Measurements from ENCODE around the gene PLA2G2F. TPM values are rescaled to one million over a fixed set of nuclear protein-coding genes. Genes with fewer than 3 reads are reported as not detected.

PLA2G2F gene
- total and polyA plus RNA-seq, 9 of the 15 experiments (the other 6 are each of a cell fraction or from before 2014, with no cell fraction given), result not detected

DNA sequence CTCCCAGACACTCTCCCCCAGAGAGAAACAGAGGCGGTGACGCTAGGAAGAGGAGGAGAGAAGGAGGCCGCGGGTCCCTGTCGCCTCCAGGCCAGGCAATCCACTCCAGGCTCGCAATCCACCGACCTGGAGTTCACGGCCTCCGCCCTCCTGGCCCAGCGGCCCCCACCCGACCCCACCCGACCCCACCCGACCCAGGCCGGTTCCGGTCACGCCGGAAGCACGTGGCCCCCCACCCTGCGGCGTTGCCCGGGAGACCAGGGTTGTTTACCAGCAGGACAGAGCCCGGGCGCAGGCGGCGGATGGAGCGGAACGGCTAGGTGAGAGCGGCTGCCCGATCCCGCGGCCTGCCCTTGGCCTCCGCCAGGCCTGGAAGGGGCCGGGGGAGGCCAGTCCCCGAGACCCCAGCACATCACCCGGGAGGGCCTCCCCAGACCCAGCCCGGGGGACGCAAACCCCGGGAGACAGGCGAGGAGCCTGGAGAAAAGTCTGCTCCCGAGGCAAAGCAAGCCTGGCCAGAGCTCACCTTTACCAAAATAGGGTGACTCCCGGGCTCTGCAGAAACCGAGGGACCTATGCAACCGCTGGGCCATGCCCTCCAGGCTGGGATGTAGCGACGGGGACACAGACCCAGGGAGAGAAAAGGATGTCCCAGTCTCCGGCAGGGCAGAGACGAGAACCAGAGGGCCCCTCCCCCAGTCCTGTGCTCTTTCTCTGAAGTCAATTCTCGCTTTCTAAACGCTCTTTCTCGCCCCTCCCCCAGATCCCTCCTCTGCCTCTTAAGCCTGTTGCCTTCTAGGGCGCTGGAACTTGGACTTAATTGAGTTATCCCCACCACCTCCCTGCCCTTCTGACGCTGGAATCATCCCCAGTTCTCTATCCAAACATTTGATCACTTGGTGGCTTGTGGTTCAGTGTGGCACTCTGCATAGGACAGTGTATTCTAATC, 47.0 kb downstream of the PLA2G2F start, which contains the start of the genes PLA2G2C and UBXN10 (continued):
- TF ChIP-seq, protein P1, sequence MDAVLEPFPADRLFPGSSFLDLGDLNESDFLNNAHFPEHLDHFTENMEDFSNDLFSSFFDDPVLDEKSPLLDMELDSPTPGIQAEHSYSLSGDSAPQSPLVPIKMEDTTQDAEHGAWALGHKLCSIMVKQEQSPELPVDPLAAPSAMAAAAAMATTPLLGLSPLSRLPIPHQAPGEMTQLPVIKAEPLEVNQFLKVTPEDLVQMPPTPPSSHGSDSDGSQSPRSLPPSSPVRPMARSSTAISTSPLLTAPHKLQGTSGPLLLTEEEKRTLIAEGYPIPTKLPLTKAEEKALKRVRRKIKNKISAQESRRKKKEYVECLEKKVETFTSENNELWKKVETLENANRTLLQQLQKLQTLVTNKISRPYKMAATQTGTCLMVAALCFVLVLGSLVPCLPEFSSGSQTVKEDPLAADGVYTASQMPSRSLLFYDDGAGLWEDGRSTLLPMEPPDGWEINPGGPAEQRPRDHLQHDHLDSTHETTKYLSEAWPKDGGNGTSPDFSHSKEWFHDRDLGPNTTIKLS (IDR thresholded peaks at IDR 0.05; ENCODE audit: borderline replicate concordance, low read depth), result 0 out of 2 replicates have a peak, but pooled peaks have one; percentile 23
- no peak for TF ChIP-seq RCOR1 (IDR thresholded peaks at IDR 0.05; ENCODE audit: borderline replicate concordance in 1 of 2, low read depth in 2 of 2, low read length in 2 of 2)
- TF ChIP-seq, protein P2, sequence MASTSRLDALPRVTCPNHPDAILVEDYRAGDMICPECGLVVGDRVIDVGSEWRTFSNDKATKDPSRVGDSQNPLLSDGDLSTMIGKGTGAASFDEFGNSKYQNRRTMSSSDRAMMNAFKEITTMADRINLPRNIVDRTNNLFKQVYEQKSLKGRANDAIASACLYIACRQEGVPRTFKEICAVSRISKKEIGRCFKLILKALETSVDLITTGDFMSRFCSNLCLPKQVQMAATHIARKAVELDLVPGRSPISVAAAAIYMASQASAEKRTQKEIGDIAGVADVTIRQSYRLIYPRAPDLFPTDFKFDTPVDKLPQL (IDR thresholded peaks at IDR 0.05; ENCODE audit: extremely low read depth, insufficient read length), result no peak
- TF ChIP-seq, protein P3, sequence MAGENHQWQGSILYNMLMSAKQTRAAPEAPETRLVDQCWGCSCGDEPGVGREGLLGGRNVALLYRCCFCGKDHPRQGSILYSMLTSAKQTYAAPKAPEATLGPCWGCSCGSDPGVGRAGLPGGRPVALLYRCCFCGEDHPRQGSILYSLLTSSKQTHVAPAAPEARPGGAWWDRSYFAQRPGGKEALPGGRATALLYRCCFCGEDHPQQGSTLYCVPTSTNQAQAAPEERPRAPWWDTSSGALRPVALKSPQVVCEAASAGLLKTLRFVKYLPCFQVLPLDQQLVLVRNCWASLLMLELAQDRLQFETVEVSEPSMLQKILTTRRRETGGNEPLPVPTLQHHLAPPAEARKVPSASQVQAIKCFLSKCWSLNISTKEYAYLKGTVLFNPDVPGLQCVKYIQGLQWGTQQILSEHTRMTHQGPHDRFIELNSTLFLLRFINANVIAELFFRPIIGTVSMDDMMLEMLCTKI (IDR thresholded peaks at IDR 0.05; ENCODE audit: partially characterized antibody), result no peak
- no peak for TF ChIP-seq KLF6 (CRISPR knock-in tag; IDR thresholded peaks at IDR 0.05; ENCODE audit: borderline replicate concordance)
- TF ChIP-seq TAF7 (tag; IDR thresholded peaks at IDR 0.05), result peak; percentile 23; the same call in 1 of the 2 replicates
- TF ChIP-seq SIN3B (IDR thresholded peaks at IDR 0.05; ENCODE audit: low read depth), result no peak
- TF ChIP-seq MCM7 (IDR thresholded peaks at IDR 0.05), result no peak
- TF ChIP-seq, protein P4, sequence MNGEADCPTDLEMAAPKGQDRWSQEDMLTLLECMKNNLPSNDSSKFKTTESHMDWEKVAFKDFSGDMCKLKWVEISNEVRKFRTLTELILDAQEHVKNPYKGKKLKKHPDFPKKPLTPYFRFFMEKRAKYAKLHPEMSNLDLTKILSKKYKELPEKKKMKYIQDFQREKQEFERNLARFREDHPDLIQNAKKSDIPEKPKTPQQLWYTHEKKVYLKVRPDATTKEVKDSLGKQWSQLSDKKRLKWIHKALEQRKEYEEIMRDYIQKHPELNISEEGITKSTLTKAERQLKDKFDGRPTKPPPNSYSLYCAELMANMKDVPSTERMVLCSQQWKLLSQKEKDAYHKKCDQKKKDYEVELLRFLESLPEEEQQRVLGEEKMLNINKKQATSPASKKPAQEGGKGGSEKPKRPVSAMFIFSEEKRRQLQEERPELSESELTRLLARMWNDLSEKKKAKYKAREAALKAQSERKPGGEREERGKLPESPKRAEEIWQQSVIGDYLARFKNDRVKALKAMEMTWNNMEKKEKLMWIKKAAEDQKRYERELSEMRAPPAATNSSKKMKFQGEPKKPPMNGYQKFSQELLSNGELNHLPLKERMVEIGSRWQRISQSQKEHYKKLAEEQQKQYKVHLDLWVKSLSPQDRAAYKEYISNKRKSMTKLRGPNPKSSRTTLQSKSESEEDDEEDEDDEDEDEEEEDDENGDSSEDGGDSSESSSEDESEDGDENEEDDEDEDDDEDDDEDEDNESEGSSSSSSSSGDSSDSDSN (IDR thresholded peaks at IDR 0.05; ENCODE audit: borderline replicate concordance in 1 of 2, low read depth in 2 of 2, low read length in 2 of 2), result peak; percentile 34 to 61; a peak in 1 of 4 replicates
- TF ChIP-seq HCFC1 (IDR thresholded peaks at IDR 0.05; ENCODE audit: low read depth, low read length), result peak; percentile 45; the same call in 1 of the 2 replicates
- no peak for TF ChIP-seq ZEB2 (IDR thresholded peaks at IDR 0.05)
- 0 out of 2 replicates have a peak, but pooled peaks have one; percentile 35 for TF ChIP-seq NR3C1 (CRISPR knock-in tag; IDR thresholded peaks at IDR 0.05)

Data from K562 (cell line).